ENCODE results near the gene MMP17.

MMP17 gene

GRCh38 chr12:131817241-131817640 is 11.0 kb upstream of the MMP17 start:
- Histone ChIP-seq H3K9me3 (ENCODE audit: control insufficient read depth, insufficient read depth, low read depth, low read length) (no peaks in the 10 kb centered on the region), H3K4me1 (ENCODE audit: control insufficient read depth, insufficient read depth, low read length) (no peaks in the 10 kb centered on the region), H3K36me3 (ENCODE audit: control insufficient read depth in 2 of 2, insufficient read depth in 1 of 2, low read length in 2 of 2) (no peaks in the 10 kb centered on the region), H3K4me3 (ENCODE audit: low read depth, low read length) (no peak overlapping the region), H3K27ac (ENCODE audit: extremely low read depth, low read depth, low read length) (no peak overlapping the region)
- no peak for TF ChIP-seq ZNF830 (tag by site-specific recombination; IDR thresholded peaks at IDR 0.05; ENCODE audit: low read depth)
- TF ChIP-seq ZNF391 (tag by site-specific recombination; IDR thresholded peaks at IDR 0.05; ENCODE audit: borderline replicate concordance, low read depth), result no peak
- no peak for TF ChIP-seq ZNF654 (tag by site-specific recombination; IDR thresholded peaks at IDR 0.05; ENCODE audit: low read depth)
- no peak for TF ChIP-seq KLF17 (tag by site-specific recombination; IDR thresholded peaks at IDR 0.05)
- TF ChIP-seq ZBTB26 (tag by site-specific recombination; optimal IDR thresholded peaks at IDR 0.05), result no peak
- no peak for TF ChIP-seq ZNF423 (tag by site-specific recombination; IDR thresholded peaks at IDR 0.05)
- no peak for TF ChIP-seq ZFP69B (tag by site-specific recombination; IDR thresholded peaks at IDR 0.05)
- no peak for TF ChIP-seq SP2 (tag by site-specific recombination; IDR thresholded peaks at IDR 0.05)
- no peak for TF ChIP-seq ZNF341 (tag by site-specific recombination; IDR thresholded peaks at IDR 0.05; ENCODE audit: low read depth)
- TF ChIP-seq BCL11A (tag by site-specific recombination; IDR thresholded peaks at IDR 0.05; ENCODE audit: low read depth), result no peak
- no peak for TF ChIP-seq ZNF707 (tag by site-specific recombination; IDR thresholded peaks at IDR 0.05)
- TF ChIP-seq ZNF791 (tag by site-specific recombination; IDR thresholded peaks at IDR 0.05), result no peak
- TF ChIP-seq ZNF114 (tag by site-specific recombination; IDR thresholded peaks at IDR 0.05), result no peak
- no peak for TF ChIP-seq ZBTB7A (tag by site-specific recombination; IDR thresholded peaks at IDR 0.05; ENCODE audit: low read depth)
- no peak for TF ChIP-seq ZNF629 (tag by site-specific recombination; IDR thresholded peaks at IDR 0.05)
- TF ChIP-seq PATZ1 (tag by site-specific recombination; IDR thresholded peaks at IDR 0.05), result no peak
- TF ChIP-seq ZNF350 (tag by site-specific recombination; IDR thresholded peaks at IDR 0.05), result no peak
- no peak for TF ChIP-seq ZBTB10 (tag by site-specific recombination; IDR thresholded peaks at IDR 0.05)
- TF ChIP-seq ZNF10 (tag by site-specific recombination; IDR thresholded peaks at IDR 0.05), result no peak
- CTCF ChIA-PET, result no interaction called here
- POLR2A ChIA-PET, result no interaction called here
